GM10248 (cell line): ENCODE data around the gene INPP4B.

Experiments used
- CTCF ChIA-PET: fragments of 300-600 bp; sonication (Branson Sonifier 250); formaldehyde crosslinking; extraction: SDS; loops from one replicate; lab custom pipeline; 2021; ENCODE audit warnings: antibody characterized with exemption; lab: Yijun Ruan, JAX
- POLR2A ChIA-PET: fragments of 350-650 bp; sonication (Branson Sonifier 250); formaldehyde crosslinking; extraction: SDS; loops from one replicate; lab custom pipeline; 2020; ENCODE audit warnings: antibody characterized with exemption; lab: Yijun Ruan, JAX
- DNase-seq: peaks from one replicate; pipeline ENCODE4 v3.0.0; 2012; ENCODE audit errors: extremely low spot score
- TF ChIP-seq, protein P1 (sequence below): IDR thresholded peaks from 2 replicates; pipeline ENCODE4 v1.5.1; 2012; ENCODE audit warnings: mild to moderate bottlenecking, low read depth; ENCODE audit errors: extremely low read depth, missing control alignments, control extremely low read depth

Gene INPP4B

DNA sequence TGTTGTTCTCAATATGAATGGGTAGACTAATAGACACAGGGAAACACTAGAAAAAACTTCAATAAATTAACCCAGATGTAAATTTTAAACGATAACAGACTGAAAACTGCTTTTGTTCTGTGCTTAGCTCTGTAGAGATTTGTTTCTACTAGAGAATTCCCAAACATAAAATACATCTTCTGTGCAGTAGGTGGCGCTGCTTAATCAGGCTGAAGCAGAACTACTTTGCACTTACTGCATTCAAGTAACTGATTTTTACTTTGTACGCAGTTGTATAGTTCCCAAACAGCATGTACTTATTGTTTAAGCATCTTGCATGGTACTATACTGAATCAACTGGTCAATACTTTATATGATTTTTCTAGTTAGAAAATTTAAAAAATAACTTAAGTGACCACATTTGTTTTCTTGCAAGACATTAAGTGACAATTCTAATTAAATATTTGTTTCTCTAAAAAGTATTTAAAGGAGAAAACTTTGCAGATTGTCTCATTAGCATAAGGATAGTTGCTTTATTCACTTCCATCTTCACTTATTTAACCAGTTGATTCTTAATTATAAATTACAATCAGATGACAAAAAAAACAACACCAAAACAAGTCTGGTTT, 719.1 kb downstream of the INPP4B start:
- TF ChIP-seq, protein P1, sequence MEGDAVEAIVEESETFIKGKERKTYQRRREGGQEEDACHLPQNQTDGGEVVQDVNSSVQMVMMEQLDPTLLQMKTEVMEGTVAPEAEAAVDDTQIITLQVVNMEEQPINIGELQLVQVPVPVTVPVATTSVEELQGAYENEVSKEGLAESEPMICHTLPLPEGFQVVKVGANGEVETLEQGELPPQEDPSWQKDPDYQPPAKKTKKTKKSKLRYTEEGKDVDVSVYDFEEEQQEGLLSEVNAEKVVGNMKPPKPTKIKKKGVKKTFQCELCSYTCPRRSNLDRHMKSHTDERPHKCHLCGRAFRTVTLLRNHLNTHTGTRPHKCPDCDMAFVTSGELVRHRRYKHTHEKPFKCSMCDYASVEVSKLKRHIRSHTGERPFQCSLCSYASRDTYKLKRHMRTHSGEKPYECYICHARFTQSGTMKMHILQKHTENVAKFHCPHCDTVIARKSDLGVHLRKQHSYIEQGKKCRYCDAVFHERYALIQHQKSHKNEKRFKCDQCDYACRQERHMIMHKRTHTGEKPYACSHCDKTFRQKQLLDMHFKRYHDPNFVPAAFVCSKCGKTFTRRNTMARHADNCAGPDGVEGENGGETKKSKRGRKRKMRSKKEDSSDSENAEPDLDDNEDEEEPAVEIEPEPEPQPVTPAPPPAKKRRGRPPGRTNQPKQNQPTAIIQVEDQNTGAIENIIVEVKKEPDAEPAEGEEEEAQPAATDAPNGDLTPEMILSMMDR: peak; percentile 78
- peak; percentile 6 for DNase-seq
- ChIA-PET CTCF (no interaction called here), POLR2A (no interaction called here)

DNA sequence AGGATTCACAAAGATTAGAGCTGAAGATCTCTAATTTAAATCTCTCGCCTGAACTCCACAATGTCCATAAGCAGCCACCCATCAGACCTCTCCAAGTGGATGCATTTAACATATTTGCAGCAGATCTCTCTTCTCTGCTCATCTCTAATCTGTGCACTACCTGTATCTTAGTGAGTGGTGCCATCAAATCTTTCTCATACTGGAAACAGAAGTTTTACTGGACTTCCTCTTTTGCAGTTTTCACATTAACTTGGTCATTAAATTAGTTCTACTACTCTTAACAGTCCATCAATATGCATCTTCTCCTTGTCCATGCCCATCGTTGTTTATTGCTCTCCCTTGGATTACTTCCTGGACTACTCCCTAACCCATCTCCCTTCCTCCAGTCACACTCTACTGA, 721.2 kb downstream of the INPP4B start:
- POLR2A ChIA-PET: no interaction called here
- DNase-seq: no peak
- CTCF ChIA-PET: no interaction called here
- TF ChIP-seq, protein P1: no peak

DNA sequence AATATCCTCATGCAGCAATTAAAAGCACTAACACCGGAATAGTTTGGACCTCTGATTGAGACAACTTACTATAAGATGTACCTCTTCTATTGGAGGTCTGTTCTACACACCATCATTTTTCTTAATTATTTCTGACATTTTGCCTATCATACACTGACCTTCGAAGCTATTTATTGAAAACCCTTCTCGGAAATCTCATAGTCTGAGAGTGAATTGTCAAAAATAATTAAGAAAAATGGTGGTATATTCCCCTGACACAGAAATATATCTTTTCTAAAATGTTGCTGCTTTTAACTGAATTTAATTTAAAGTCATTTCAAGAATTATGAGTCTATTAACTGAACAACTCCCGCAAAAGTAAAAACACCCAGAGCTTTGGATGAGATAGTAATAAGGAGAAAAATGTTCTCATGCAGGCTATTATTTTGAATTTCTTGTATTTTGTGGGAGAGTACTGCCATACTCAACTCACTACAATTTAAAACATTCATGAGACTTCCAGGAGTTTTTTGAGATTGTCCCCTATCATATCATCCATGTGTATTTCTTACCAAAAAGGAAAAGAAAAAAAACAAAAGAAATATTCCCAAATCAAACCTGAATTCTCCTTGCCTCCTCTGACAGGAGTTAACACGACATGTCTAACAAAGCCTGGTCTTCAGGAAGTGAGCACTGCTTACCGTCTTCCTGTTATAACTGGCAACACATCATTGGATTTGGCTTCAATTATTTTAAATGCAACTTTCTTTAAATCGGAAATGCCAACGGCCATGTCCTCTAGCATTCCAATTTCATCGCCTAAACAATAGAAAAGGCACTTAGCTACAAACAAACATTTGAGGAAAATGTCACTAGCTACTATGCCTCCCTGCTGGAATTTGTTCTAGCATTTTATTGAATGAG, 724.4 kb downstream of the INPP4B start:
- TF ChIP-seq, protein P1: no peak
- CTCF ChIA-PET: no interaction called here
- POLR2A ChIA-PET: no interaction called here
- DNase-seq: no peak

DNA sequence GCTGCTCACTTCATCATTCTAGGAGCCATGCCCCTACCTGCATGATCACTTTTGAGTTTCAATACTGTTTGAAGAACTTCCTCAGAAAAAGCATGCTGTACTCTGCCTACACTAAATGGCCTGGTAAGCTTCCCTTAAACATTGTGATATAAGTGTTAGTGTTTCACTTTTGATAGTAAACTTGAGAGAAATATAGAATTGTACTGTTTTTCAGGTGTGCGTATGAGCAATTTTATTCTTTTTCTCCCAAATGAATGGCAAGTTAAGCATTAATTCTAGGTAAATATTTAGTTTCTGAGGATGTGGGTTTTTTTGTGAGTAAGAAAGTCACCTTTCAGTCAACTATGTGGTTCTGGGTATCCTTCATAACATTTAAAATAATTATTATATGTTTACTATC, 725.2 kb downstream of the INPP4B start:
- TF ChIP-seq, protein P1: no peak
- POLR2A ChIA-PET: no interaction called here
- CTCF ChIA-PET: no interaction called here
- DNase-seq: no peak

DNA sequence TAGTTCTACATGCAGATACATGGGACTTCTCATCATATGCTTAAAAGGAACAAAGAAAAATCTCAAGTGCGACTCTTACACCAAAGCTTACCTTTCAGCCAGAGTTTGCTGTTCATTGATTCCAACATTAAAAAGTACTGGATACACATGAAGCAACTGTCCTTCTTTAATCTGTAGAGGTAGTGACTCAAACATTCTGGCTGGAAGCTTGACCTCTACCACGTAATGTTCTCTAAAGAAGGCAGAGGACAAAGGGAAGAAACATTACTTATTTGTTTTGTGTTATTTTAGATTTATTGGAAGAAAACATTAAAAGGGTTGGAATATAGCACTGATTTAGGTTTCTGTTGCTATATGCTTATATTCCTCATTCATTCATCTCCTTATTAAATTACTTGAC, 733.6 kb downstream of the INPP4B start:
- no peak for DNase-seq
- ChIA-PET POLR2A (no interaction called here), CTCF (no interaction called here)

DNA sequence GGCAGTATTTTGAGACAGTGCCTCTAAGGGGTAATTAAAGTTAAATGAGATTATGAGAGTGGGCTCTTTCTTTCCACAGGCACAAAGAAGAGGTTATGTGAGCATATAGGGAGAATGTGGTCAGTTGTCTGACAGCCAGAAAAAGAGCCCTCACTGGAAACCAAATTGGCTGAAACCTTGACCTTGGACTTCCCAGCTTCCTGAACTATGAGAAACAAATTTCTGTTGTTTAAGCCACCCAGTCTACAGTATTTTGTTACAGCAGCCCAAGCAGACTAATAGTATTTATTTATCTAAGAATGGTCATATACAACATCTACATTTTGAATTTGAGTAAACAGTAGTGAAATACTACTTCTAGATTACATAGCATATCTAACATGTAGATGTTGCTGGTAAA, 736.0 kb downstream of the INPP4B start:
- TF ChIP-seq, protein P1: no peak
- DNase-seq: no peak
- POLR2A ChIA-PET: no interaction called here
- CTCF ChIA-PET: interaction anchor here (1.9 kb wide), 1 partner anchor 9 kb away, joined by 5 read pairs; no protein-coding TSS in a partner anchor

More for the DNA sequence above, 733.6 kb downstream of the INPP4B start:
- TF ChIP-seq, protein P1: no peak
